ENCODE results near the gene MPZL2. TPM values are rescaled to one million over a fixed set of nuclear protein-coding genes. Genes with fewer than 3 reads are reported as not detected.

MPZL2 gene
- total and polyA plus RNA-seq, 7 donors: 1.0 to 8.1 (median 3.4) TPM

DNA sequence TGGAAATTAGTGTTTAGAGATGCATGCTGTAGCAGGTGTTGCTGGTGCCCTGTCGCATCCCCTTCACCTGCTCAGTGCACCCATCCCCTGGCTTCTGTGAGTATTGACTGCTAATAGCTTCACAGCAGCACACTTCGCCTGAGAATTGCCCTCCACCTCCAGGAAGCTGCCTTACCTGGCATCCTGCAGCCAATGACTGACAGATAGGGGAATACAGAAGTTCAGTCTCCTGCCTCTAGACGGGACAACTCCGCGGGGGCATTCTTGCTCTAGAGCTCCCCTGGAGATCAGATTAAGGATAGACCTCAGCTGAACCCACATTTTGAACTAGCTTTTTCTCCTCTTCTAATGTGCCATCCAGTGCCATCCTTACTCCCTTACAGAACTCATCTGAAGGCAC lies 31.1 kb upstream of the MPZL2 start:
- 56 to 75% (median 65%) methylated on average over 5 of the region's 5 CpGs for WGBS, 3 donors

GRCh38 chr11:118294053-118294452 lies 30.0 kb upstream of the MPZL2 start:
- DNase-seq (no peak), ATAC-seq (no peak)
- WGBS, 3 donors: 89 to 90% (median 90%) methylated on average over 2 of the region's 2 CpGs
- Histone ChIP-seq H3K27ac (no peak overlapping the region), H3K27me3 (ENCODE audit: insufficient read depth in 3 of 3, low read length in 2 of 3) (peaks cover 0 to 3% (median 0%) of the 10 kb centered on the region in 3 donors), H3K36me3 (ENCODE audit: insufficient read depth in 1 of 2, low read depth in 1 of 2) (no peaks in the 10 kb centered on the region), H3K4me3 (no peak overlapping the region), H3K9me3 (no peaks in the 10 kb centered on the region), H3K4me1 (no peaks in the 10 kb centered on the region)
- TF ChIP-seq, protein P1, sequence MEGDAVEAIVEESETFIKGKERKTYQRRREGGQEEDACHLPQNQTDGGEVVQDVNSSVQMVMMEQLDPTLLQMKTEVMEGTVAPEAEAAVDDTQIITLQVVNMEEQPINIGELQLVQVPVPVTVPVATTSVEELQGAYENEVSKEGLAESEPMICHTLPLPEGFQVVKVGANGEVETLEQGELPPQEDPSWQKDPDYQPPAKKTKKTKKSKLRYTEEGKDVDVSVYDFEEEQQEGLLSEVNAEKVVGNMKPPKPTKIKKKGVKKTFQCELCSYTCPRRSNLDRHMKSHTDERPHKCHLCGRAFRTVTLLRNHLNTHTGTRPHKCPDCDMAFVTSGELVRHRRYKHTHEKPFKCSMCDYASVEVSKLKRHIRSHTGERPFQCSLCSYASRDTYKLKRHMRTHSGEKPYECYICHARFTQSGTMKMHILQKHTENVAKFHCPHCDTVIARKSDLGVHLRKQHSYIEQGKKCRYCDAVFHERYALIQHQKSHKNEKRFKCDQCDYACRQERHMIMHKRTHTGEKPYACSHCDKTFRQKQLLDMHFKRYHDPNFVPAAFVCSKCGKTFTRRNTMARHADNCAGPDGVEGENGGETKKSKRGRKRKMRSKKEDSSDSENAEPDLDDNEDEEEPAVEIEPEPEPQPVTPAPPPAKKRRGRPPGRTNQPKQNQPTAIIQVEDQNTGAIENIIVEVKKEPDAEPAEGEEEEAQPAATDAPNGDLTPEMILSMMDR (IDR thresholded peaks at IDR 0.05): no peak
- intact Hi-C loops (cut with DNase I): loop anchor here in 1 of 2 donors (10.0 kb wide), 2 partner anchors 51 to 191 kb away; partner anchors contain the start of genes CD3D and CD3G

More for the DNA sequence above, 31.1 kb upstream of the MPZL2 start:
- intact Hi-C loops (cut with DNase I): loop anchor here in 1 of 2 donors (10.0 kb wide), 2 partner anchors 50 to 190 kb away; partner anchors contain the start of genes CD3D and CD3G
- Histone ChIP-seq H3K9me3 (no peaks in the 10 kb centered on the region), H3K4me3 (no peak overlapping the region), H3K27ac (no peak overlapping the region), H3K27me3 (ENCODE audit: insufficient read depth in 3 of 3, low read length in 2 of 3) (peaks cover 0 to 3% (median 0%) of the 10 kb centered on the region in 3 donors), H3K4me1 (no peaks in the 10 kb centered on the region), H3K36me3 (ENCODE audit: insufficient read depth in 1 of 2, low read depth in 1 of 2) (no peaks in the 10 kb centered on the region)
- TF ChIP-seq, protein P1 (IDR thresholded peaks at IDR 0.05): no peak
- DNase-seq: no peak
- ATAC-seq: no peak

DNA sequence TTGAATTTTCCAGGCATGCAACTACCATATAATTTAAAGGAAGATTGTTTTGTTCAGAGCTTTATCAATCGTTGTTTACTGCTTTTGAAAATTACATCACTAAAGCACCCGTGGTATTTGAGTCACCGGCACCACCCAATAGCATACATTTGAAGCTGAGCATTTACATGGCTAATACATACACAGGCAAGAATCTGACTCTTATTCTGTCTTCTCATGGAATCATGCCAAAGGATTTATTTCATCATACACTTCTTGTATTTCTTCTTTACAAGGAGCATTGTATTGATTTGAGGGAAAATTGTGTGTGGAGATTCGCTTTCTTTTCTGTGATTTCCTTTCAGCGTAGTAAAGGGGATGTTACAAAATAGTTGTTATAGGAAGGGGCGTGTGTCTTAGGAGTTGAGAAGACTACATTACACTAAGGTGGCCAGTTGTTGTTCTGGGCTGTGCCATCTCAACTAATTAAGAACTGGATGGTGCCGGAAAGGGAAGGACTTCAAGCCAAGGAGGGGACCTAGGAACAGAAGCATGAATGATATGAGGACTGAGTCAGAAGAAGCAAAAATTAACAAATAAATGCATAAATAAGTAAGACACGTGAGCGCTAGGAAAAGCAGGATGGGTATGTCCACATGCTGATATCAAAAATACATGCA lies 27.5 kb upstream of the MPZL2 start:
- intact Hi-C loops (cut with DNase I): loop anchor here in 1 of 2 donors (10.0 kb wide), 2 partner anchors 53 to 193 kb away; partner anchors contain the start of genes CD3D and CD3G
- WGBS, 3 donors: 75 to 78% (median 77%) methylated on average over 9 of the region's 9 CpGs

DNA sequence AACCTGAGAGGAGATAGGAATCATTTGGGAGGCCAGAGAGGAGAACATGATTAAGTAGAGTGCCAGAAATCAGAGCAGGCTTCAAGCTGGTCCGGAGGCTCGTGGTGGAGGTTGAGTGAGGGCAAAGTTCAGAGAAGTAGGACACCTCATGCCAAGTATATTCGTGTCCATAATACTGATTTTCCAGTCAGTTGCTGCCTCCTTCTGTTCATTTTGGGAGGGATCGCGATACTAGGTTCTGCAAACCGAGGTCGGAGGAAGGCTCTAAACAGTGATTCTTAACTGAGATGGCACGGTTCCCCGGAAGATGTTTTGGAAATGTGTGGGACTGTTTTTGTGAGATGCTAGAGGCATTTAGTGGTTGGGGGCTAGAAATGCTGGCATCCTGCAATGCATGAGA lies 26.8 kb upstream of the MPZL2 start:
- TF ChIP-seq, protein P1 (IDR thresholded peaks at IDR 0.05): peak; percentile 10
- Histone ChIP-seq H3K4me1 (no peaks in the 10 kb centered on the region), H3K27ac (no peak overlapping the region), H3K9me3 (no peaks in the 10 kb centered on the region), H3K27me3 (ENCODE audit: insufficient read depth in 3 of 3, low read length in 2 of 3) (peaks cover 0 to 3% (median 0%) of the 10 kb centered on the region in 3 donors), H3K4me3 (no peak overlapping the region), H3K36me3 (ENCODE audit: insufficient read depth in 1 of 2, low read depth in 1 of 2) (no peaks in the 10 kb centered on the region)
- WGBS, 3 donors: 28 to 36% (median 29%) methylated on average over 9 of the region's 9 CpGs
- no peak for DNase-seq
- peak in 1 of 4 donors; percentile 24 for ATAC-seq
- intact Hi-C loops (cut with DNase I): loop anchor here in 1 of 2 donors (10.0 kb wide), 2 partner anchors 54 to 194 kb away; partner anchors contain the start of genes CD3D and CD3G

More for the DNA sequence above, 27.5 kb upstream of the MPZL2 start:
- Histone ChIP-seq H3K36me3 (ENCODE audit: insufficient read depth in 1 of 2, low read depth in 1 of 2) (no peaks in the 10 kb centered on the region), H3K9me3 (no peaks in the 10 kb centered on the region), H3K4me1 (no peaks in the 10 kb centered on the region), H3K27me3 (ENCODE audit: insufficient read depth in 3 of 3, low read length in 2 of 3) (peaks cover 0 to 3% (median 0%) of the 10 kb centered on the region in 3 donors), H3K4me3 (no peak overlapping the region), H3K27ac (no peak overlapping the region)
- TF ChIP-seq, protein P1 (IDR thresholded peaks at IDR 0.05): no peak
- no peak for DNase-seq
- ATAC-seq: no peak
